Frontal cortex (tissue), 4 donors: ENCODE measurements around the gene CD2AP. TPM values are rescaled to one million over a fixed set of nuclear protein-coding genes. Genes with fewer than 3 reads are reported as not detected.
A peak's percentile ranks its signal among the peaks of the same experiment; 100 is the strongest.
"Not testable (repeated sequence)": the region's sequence is repeated elsewhere in the genome, so short reads cannot be mapped to it uniquely, and the experiment has no call there.

Experiments
- DNase-seq, 2 donors: peaks; one replicate each; pipeline ENCODE4 v3.0.0; 2012; ENCODE audit warnings: low spot score in 2 of 2
- FAIRE-seq: peaks from 2 replicates; lab custom pipeline; 2012; peaks lifted over from hg19 to GRCh38; lab: Jason Lieb, UNC
- total RNA-seq: library from RNA; depleted of rRNA; stranded (reverse); fragments of >200 nt; gene quantifications from one replicate; pipeline ENCODE4 v1.2.3, GENCODE V29; 2014
- donor health status: control.
- donor health status: control.
- donor health status: control.

Gene CD2AP
- 17.9 TPM for total RNA-seq

GRCh38 chr6:47477497-47478232, at the start of gene CD2AP:
Gene CD2AP, plus strand, starts transcription at chr6:47477789. Its CDS starts 456 bp downstream, at chr6:47478245.
- FAIRE-seq (no peak), DNase-seq (peak; percentile 77 to 87)

DNA sequence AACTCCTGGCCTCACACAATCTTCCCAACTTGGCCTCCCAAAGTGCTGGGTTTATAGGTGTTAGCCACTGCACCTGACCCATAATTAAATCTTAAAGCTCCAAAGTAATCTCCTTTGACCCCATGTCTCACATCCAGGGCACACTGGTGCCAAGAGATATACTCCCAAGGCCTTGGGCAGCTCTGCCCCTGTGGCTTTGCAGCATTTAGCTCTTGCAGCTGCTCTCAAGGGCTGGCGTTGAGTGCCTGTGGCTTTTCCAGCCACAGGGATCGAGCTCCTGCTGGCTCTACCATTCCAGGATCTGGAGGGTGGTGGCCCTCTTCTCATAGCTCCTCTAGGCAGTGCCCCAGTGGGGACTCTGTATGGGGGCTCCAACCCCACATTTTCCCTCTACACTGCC, 49.3 kb upstream of the CD2AP start:
- DNase-seq = no peak
- FAIRE-seq = no peak

GRCh38 chr6:47428746-47429664, 48.6 kb upstream of the CD2AP start:
- FAIRE-seq = no peak
- DNase-seq = no peak

DNA sequence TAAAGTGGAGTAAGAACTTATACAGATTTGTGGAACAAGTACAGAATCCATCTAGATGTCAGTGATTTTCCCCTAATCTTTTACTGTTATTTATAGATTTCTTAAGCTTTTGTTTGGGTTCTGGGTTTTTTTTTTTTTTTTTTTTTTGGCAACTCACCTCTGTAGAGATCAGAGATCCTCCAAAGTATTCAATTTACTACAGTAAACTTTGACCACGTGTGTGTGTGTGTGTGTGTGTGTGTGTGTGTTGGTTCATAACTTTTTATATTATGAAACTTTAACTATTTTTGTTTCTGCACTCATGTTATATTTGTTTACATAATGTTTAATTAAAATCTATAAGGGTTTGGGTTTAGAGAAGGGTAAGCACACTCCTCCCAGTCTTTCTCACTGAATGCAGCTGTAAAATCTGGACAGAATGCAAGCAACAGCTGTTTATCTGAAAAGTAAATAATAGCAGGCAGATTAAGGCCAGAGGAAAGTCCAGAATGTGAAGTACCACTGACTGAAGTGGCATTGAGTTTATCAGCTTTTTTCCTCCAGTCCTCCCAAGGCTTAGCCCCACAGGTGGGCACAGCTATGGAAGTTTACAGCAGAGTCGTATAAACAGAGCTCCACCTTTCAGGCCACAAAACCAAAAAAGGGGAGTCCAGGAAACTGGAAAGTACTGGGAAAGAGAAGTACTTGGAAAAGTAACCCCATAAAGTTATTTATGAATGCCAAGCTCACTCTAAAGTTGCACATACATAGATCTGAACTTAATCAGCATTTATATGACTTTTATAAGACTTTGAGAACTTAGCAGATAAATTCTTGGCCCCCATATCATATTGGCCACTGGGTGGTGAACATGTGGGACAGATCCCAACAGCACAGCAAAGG, 43.0 kb upstream of the CD2AP start:
- FAIRE-seq (no peak), DNase-seq (no peak)

- no peak for DNase-seq
- no peak for FAIRE-seq
These were observed 42.4 kb upstream of the CD2AP start for GRCh38 chr6:47435254-47435612.

GRCh38 chr6:47437592-47437991, 40.0 kb upstream of the CD2AP start:
- DNase-seq (no peak), FAIRE-seq (no peak)

DNA sequence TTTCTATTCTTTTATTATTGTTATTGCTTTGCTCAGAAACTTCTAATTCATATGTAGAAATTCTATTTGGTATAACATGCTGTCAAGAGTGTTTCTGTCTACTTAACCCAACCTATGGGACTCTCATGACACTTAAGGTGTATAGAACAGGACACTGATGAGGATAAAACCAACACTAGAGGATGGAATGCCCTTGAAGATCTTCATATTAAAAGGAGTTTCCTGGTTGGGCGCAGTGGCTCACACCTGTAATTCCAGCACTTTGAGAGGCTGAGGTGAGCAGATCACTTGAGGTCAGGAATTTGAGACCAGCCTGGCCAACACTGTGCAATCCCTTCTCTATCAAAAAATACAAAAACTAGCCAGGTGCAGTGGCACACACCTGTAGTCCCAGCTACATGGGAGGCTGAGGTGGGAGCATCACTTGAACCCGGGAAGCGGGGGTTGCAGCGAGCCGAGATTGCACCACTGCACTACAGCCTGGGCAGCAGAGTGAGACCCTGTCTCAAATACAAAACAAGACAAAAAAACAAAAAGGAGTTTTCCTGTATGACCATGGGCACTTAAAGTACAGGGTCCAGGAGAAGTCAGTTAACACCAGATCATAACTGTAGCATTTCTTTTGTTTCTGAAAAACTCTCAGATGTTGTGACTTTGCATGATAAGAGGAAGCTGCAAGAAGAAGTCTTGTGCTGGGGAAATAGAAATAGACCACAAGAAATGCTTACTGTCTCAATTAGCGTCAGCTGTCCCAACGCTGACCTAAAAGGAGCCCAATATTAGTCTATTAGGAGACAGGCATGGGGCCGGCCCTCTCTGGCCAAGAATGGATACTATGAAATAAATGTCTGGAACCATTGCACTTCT, 38.9 kb upstream of the CD2AP start:
- FAIRE-seq (no peak), DNase-seq (no peak)

GRCh38 chr6:47439348-47439668, 38.3 kb upstream of the CD2AP start:
- DNase-seq (no peak), FAIRE-seq (no peak)

GRCh38 chr6:47440719-47441118, 36.9 kb upstream of the CD2AP start:
- DNase-seq (no peak), FAIRE-seq (no peak)

GRCh38 chr6:47444964-47445363, 32.6 kb upstream of the CD2AP start:
- not testable (repeated sequence) for FAIRE-seq, DNase-seq

DNA sequence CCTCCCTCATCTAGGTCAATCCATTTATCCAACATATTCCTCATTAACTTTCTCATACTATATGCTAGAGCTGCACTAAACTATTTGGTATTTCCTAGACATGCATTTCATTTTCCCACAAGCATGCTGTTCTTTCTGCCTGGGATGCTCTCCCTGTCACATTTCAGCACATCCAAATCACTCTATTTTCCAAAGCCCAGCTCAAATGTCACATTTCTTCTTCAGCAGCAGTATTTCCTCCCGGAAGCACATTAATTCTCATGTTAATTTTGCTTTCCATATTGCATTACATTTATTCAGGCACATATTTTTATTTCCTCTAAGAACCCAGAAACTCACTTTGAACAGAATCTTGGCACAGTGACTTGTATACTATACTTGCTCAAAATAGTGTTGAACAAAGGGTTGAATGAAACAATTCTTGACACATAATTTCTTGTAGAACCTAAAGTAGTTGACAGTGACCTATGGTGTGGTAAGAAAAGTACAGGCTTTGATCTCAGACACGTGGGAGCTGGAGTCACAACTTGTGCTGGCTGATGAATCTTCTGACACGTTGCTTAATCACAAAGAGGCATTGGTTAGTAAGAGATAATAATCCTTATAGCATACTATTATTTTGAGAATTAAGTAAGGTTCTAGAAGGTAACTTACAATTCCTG, 30.8 kb upstream of the CD2AP start:
- DNase-seq = no peak
- FAIRE-seq = no peak

GRCh38 chr6:47447722-47448121, 29.9 kb upstream of the CD2AP start:
- no peak for DNase-seq
- no peak for FAIRE-seq

DNA sequence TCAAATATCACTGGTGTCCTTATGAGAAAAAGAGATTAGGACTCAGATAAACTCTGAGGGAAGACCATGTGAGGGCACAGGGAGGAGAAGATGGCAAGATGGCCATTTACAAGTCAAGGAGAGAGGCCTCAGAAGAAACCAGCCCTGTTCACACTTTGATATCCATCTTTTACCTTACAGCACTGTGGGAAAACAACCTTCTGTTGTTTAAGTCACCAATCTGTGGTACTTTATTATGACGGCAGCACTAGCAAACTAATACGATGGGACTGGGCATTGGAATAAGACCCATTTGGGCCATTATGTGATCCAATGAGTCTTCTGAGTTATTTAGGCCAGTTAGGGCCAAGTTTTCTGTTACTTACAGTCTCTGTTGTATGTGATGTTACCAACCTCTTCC, 26.4 kb upstream of the CD2AP start:
- no peak for FAIRE-seq
- DNase-seq = no peak

- FAIRE-seq = no peak
- DNase-seq = no peak
These were observed 24.7 kb upstream of the CD2AP start for GRCh38 chr6:47452899-47453298.

DNA sequence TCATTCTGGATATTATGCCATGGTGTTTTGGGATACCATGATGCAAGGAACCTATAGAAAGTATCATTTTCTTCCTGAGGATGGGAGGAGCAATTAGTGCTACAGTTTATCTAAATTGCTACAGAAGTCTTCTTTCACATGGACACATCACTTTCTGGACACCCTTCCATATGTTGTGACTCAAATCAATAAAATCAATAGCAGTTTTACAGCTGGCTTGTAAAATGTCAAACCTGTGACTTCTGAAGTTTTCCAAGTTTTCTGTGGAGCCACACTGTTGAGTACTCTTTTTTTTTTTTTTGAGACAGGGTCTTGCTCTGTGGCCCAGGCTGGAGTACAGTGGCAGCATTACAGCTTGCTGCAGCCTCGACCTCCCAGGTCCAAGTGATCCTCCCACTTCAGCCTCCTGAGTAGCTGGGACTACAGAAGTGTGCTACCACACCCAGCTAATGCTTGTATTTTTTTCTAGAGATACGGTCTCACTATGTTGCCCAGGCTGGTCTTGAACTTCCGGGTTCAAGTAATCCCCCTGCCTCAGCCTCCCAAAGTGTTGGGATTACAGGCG, 24.1 kb upstream of the CD2AP start:
- FAIRE-seq (no peak), DNase-seq (no peak)

GRCh38 chr6:47454713-47455396, 22.7 kb upstream of the CD2AP start:
- DNase-seq (no peak), FAIRE-seq (no peak)

DNA sequence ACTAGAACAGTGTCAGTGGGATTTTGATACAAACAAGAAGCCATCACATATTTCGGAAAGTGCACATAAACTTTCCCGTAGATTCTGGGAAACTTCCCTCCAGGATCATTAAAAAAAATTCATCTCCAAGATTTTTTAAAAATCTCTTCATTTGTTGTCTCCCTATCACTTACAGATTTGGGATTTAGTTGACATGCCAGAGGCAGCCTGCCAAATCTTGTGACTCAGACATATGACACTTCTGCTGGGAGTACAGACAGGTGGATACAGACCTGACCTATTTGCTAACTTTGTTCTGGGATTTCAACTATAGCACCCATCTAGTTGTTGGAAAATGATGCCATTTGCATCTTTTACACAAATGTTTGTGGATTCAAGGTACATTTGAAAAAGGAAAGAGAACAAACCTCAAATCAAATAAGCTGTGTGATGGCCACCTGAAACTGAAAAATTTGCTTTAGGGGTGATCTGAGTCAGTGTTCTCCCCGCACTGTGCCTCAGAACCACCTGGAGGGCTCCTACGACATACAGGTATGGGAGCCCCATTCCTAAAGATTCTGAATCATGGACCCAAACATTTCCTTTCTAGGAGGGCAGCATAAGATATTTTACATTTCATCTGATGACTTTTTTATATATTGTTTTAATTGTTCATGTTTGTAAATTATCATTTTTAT, 21.9 kb upstream of the CD2AP start:
- DNase-seq = no peak
- FAIRE-seq = no peak
